ENCODE data around the gene ARFGAP1. TPM values are rescaled to one million over a fixed set of nuclear protein-coding genes. Genes with fewer than 3 reads are reported as not detected.

The ARFGAP1 gene
- total and polyA plus RNA-seq, 2 of the 8 experiments (the other 6 are each of a cell fraction or from before 2014, with no cell fraction given): 93.7 to 100 TPM

DNA sequence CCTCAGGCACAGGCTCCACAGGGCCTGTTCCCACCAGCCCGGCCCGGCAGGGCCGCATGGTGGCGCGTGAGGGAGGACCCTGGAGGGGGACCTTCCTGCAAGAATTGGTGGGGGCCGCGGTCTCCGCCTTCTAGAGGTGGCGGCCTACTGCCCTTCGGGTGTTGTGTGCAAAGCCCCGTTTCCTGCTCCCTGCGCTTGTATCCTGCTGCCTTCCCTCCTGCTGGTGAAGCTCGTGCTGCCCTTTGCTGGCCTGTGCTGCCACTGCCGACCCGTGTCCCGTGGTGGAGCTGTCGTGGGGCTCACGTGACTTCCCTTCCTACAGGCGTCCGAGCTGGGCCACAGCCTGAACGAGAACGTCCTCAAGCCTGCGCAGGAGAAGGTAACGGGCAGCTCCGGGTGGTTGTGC lies 11.9 kb downstream of the ARFGAP1 start:
- Histone ChIP-seq H4K20me1 (replicated peaks in 1 of 2; ENCODE audit: control insufficient read depth in 1 of 2, insufficient read depth in 2 of 2, low read length in 2 of 2) (peaks cover 3 to 15% of the 10 kb centered on the region in 2 experiments), H3K79me1 (ENCODE audit: low read depth, low read length) (0 out of 2 replicates have a peak, but pooled peaks cover 2% of the 10 kb centered on the region), H4K91ac (replicated peaks; ENCODE audit: insufficient read length, low read length) (no peak overlapping the region), H3K56ac (replicated peaks; ENCODE audit: insufficient read length, low read depth, low read length) (no peak overlapping the region), H4K8ac (ENCODE audit: extremely low read depth, insufficient read depth, low read length) (no peak overlapping the region), H3K23ac (ENCODE audit: insufficient read length) (no peak overlapping the region), H3K79me2 (ENCODE audit: control insufficient read depth in 1 of 2, insufficient read depth in 2 of 2, low read length in 2 of 2) (no peaks in the 10 kb centered on the region), H2BK20ac (ENCODE audit: low read length) (no peak overlapping the region), H3K36me3 (ENCODE audit: control insufficient read depth in 2 of 4, insufficient read depth in 4 of 4, low read length in 3 of 4) (peaks cover 0 to 41% (median 14%) of the 10 kb centered on the region in 4 experiments; a peak in 7 of 8 replicates), H2BK15ac (ENCODE audit: low read length) (no peak overlapping the region), H3K4me1 (replicated peaks in 1 of 4; ENCODE audit: control insufficient read depth in 3 of 4, insufficient read depth in 4 of 4, low read length in 3 of 4) (no peaks in the 10 kb centered on the region), H3K9me3 (ENCODE audit: insufficient read depth in 2 of 2, low read depth in 1 of 2, low read length in 1 of 2) (no peaks in the 10 kb centered on the region), H3K4me3 (ENCODE audit: extremely low read depth in 1 of 4, insufficient read depth in 2 of 4, low read depth in 3 of 4, low read length in 4 of 4) (no peak overlapping the region), H2BK120ac (replicated peaks; ENCODE audit: low read depth, low read length) (no peak overlapping the region), H3K4me2 (ENCODE audit: insufficient read depth in 1 of 2, low read depth in 2 of 2, low read length in 2 of 2) (no peak overlapping the region), H2AK5ac (ENCODE audit: low read depth, low read length) (no peak overlapping the region), H4K5ac (ENCODE audit: insufficient read length, low read depth, low read length) (no peak overlapping the region), H3K4ac (replicated peaks; ENCODE audit: insufficient read length, low read depth, low read length) (no peak overlapping the region), H3K14ac (ENCODE audit: insufficient read length) (no peak overlapping the region), H2BK5ac (ENCODE audit: low read depth, low read length) (no peak overlapping the region), H3K18ac (ENCODE audit: extremely low read depth, low read length) (no peak overlapping the region), H3K27me3 (replicated peaks in 1 of 4; ENCODE audit: control insufficient read depth in 3 of 4, extremely low read depth in 1 of 4, insufficient read depth in 3 of 4, low read length in 3 of 4) (no peaks in the 10 kb centered on the region), H2AFZ (ENCODE audit: low read length) (no peak overlapping the region), H3K23me2 (ENCODE audit: low read depth, low read length) (no peaks in the 10 kb centered on the region), H2BK12ac (ENCODE audit: low read depth, low read length) (no peak overlapping the region), H3K27ac (ENCODE audit: low read depth, low read length) (no peak overlapping the region), H3K9ac (replicated peaks in 1 of 4; ENCODE audit: extremely low read depth in 1 of 4, low read depth in 3 of 4, low read length in 3 of 4) (no peak overlapping the region)
- no peak for FAIRE-seq
- POLR2A ChIA-PET (ENCODE audit: partially characterized antibody): interaction anchor here (0.9 to 5.3 kb wide), 4 partner anchors 7 to 64 kb away, joined by 3 to 26 read pairs (median 4); partner anchors contain the start of gene COL20A1
- no peak for DNase-seq (ENCODE audit: low read depth in 1 of 2, low spot score in 2 of 2)
- TF ChIP-seq CHD1 (IDR thresholded peaks at IDR 0.05; ENCODE audit: low read depth, low read length) (no peak), ASH2L (IDR thresholded peaks at IDR 0.05; ENCODE audit: low read length) (no peak), TBP (IDR thresholded peaks at IDR 0.05; ENCODE audit: low read depth, low read length) (no peak), BRCA1 (IDR thresholded peaks at IDR 0.05; ENCODE audit: low read depth, low read length) (no peak)
- CTCF ChIA-PET (ENCODE audit: partially characterized antibody): interaction anchor here (1.0 to 9.6 kb wide), 5 partner anchors 43 to 68 kb away, joined by 3 to 82 read pairs (median 3); partner anchors contain the start of gene YTHDF1
- WGBS, 2 experiments (ENCODE audit: extremely low coverage in 1 of 2, insufficient coverage in 1 of 2, insufficient read length in 1 of 2, insufficient replicate concordance in 2 of 2, low coverage in 1 of 2, low lambda C conversion rate in 2 of 2, missing lambda C conversion rate in 1 of 2): 96% methylated on average over 24 of the region's 25 CpGs; no CpG with 5 or more reads in 1 of the 2 experiments
